Sigmoid colon (tissue), 4 donors: ENCODE measurements around the gene CATSPERB.

Experiments used
- POLR2AphosphoS5 ChIP-seq, 4 donors: sonication (generic); formaldehyde crosslinking; IDR thresholded peaks; one replicate each; pipeline ENCODE4 v1.6.1; 2017; ENCODE audit warnings: antibody characterized with exemption in 4 of 4
- TF ChIP-seq, protein P1 (sequence below), 4 experiments: fragments of 450-650 bp in 3 of 4; fragments of 200-600 bp in 1 of 4; IDR thresholded peaks; one replicate each; pipeline ENCODE4 v1.5.1; 2016 to 2019; ENCODE audit warnings: antibody characterized with exemption in 4 of 4, mild to moderate bottlenecking in 3 of 4, moderate library complexity in 2 of 4

DNA sequence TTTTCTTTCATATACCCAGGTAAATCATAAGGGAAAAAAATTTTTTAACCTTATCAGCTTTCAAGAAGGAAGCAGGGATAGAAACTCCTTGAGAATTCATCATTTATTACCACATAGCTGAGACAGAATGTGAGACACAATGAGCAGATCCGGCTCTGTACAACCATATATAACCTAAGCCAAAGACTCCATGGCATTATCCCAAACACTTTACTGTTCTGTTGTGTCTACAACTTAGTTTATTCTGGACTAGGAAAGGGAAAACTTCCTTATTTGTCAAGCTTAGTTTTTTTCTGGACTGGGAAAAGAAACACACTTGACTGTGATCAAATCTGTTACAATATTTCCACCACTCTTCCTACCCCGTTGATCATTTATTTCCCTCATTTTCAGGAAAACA, 38.3 kb upstream of the CATSPERB start:
- TF ChIP-seq POLR2AphosphoS5 (IDR thresholded peaks at IDR 0.05): no peak
- TF ChIP-seq, protein P1, sequence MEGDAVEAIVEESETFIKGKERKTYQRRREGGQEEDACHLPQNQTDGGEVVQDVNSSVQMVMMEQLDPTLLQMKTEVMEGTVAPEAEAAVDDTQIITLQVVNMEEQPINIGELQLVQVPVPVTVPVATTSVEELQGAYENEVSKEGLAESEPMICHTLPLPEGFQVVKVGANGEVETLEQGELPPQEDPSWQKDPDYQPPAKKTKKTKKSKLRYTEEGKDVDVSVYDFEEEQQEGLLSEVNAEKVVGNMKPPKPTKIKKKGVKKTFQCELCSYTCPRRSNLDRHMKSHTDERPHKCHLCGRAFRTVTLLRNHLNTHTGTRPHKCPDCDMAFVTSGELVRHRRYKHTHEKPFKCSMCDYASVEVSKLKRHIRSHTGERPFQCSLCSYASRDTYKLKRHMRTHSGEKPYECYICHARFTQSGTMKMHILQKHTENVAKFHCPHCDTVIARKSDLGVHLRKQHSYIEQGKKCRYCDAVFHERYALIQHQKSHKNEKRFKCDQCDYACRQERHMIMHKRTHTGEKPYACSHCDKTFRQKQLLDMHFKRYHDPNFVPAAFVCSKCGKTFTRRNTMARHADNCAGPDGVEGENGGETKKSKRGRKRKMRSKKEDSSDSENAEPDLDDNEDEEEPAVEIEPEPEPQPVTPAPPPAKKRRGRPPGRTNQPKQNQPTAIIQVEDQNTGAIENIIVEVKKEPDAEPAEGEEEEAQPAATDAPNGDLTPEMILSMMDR (IDR thresholded peaks at IDR 0.05): no peak
